Thoracic aorta (tissue), 2 donors: ENCODE results near the gene CACNA2D4. TPM values are rescaled to one million over a fixed set of nuclear protein-coding genes. Genes with fewer than 3 reads are reported as not detected.

Experiments
- ATAC-seq: fragments of 150-250 bp; one replicate; pipeline ENCODE4 v1.8.0; 2017; ENCODE audit warnings: low read depth; ENCODE audit not compliant: insufficient number of reproducible peaks, low FRiP score
- DNase-seq: peaks from one replicate; pipeline ENCODE4 v3.0.0-alpha.2; 2020; ENCODE audit warnings: low spot score
- H3K27ac ChIP-seq, 2 donors: fragments of 200-600 bp; sonication (generic); 1 replicate in 1 of 2; 2 replicates in 1 of 2; pipeline ENCODE4 v1.5.1; 2016; ENCODE audit warnings: mild to moderate bottlenecking in 2 of 2, moderate library complexity in 2 of 2
- H3K27me3 ChIP-seq: fragments of 200-600 bp; sonication (generic); replicated peaks from 2 replicates; pipeline ENCODE4 v1.6.0; 2016; ENCODE audit warnings: mild to moderate bottlenecking; ENCODE audit not compliant: insufficient read depth
- H3K36me3 ChIP-seq: fragments of 200-600 bp; sonication (generic); one replicate; pipeline ENCODE4 v1.5.1; 2016
- H3K4me1 ChIP-seq, 2 donors: fragments of 200-600 bp; sonication (generic); 1 replicate in 1 of 2; 2 replicates in 1 of 2; pipeline versions ENCODE4 v1.5.1 to v1.6.0; 2016; ENCODE audit warnings: low read depth in 2 of 2, mild to moderate bottlenecking in 1 of 2; ENCODE audit not compliant: control insufficient read depth in 1 of 2
- H3K4me3 ChIP-seq: fragments of 200-600 bp; sonication (generic); 2 replicates; pipeline ENCODE4 v1.5.1; 2016; ENCODE audit warnings: mild to moderate bottlenecking
- H3K9me3 ChIP-seq: fragments of 200-600 bp; sonication (generic); 2 replicates; pipeline ENCODE4 v1.5.1; 2016
- CTCF ChIP-seq: fragments of 200-600 bp; sonication (generic); IDR thresholded peaks from one replicate; pipeline ENCODE4 v1.5.1; 2019; ENCODE audit warnings: antibody characterized with exemption
- total RNA-seq, 2 donors: library from RNA; depleted of rRNA; stranded (reverse); fragments of >200 nt; gene quantifications; one replicate each; pipeline versions ENCODE4 v1.1.0 to v1.2.3, GENCODE V29; 2016

CACNA2D4 gene
- total RNA-seq, 2 donors from 2014 or later = 8.7 to 12.3 TPM

- Histone ChIP-seq H3K27ac (no peak overlapping the region), H3K4me1 (peaks cover 0 to 3% of the 10 kb centered on the region in 2 donors), H3K27me3 (peaks cover 8% of the 10 kb centered on the region), H3K36me3 (no peaks in the 10 kb centered on the region), H3K9me3 (no peaks in the 10 kb centered on the region), H3K4me3 (no peak overlapping the region)
- DNase-seq (no peak), ATAC-seq (no peak)
- TF ChIP-seq CTCF = no peak
These were observed 101.6 kb downstream of the CACNA2D4 start for GRCh38 chr12:1816730-1817348.

- no peak for ATAC-seq
- Histone ChIP-seq H3K27me3 (peaks cover 6% of the 10 kb centered on the region), H3K27ac (no peak overlapping the region), H3K4me1 (peaks cover 0 to 7% of the 10 kb centered on the region in 2 donors), H3K4me3 (no peak overlapping the region), H3K36me3 (no peaks in the 10 kb centered on the region), H3K9me3 (no peaks in the 10 kb centered on the region)
- no peak for TF ChIP-seq CTCF
- no peak for DNase-seq
These were observed 102.4 kb downstream of the CACNA2D4 start for GRCh38 chr12:1815814-1816729.

- DNase-seq = no peak
- Histone ChIP-seq H3K9me3 (no peaks in the 10 kb centered on the region), H3K4me3 (no peak overlapping the region), H3K36me3 (no peaks in the 10 kb centered on the region), H3K27ac (no peak overlapping the region), H3K27me3 (no peaks in the 10 kb centered on the region), H3K4me1 (peaks cover 0 to 12% of the 10 kb centered on the region in 2 donors)
- no peak for TF ChIP-seq CTCF
- no peak for ATAC-seq
These were observed 103.3 kb downstream of the CACNA2D4 start for GRCh38 chr12:1815108-1815507.

GRCh38 chr12:1814266-1814665, 104.2 kb downstream of the CACNA2D4 start:
- no peak for DNase-seq
- H3K27ac ChIP-seq = no peak overlapping the region
- H3K27me3 ChIP-seq = no peaks in the 10 kb centered on the region
- no peak for ATAC-seq
- no peak overlapping the region for H3K4me3 ChIP-seq
- H3K36me3 ChIP-seq = no peaks in the 10 kb centered on the region
- no peaks in the 10 kb centered on the region for H3K9me3 ChIP-seq
- TF ChIP-seq CTCF = no peak
- peaks cover 0 to 19% of the 10 kb centered on the region in 2 donors for H3K4me1 ChIP-seq

- peak overlapping the region in 1 of 2 donors; percentile 45 for H3K27ac ChIP-seq
- H3K4me3 ChIP-seq = no peak overlapping the region
- ATAC-seq (no peak), DNase-seq (no peak)
- H3K9me3 ChIP-seq = no peaks in the 10 kb centered on the region
- TF ChIP-seq CTCF = no peak
- no peaks in the 10 kb centered on the region for H3K36me3 ChIP-seq
- no peaks in the 10 kb centered on the region for H3K27me3 ChIP-seq
- peaks cover 0 to 19% of the 10 kb centered on the region in 2 donors for H3K4me1 ChIP-seq
These were observed 105.7 kb downstream of the CACNA2D4 start for GRCh38 chr12:1812650-1813302.
